H9 (cell line): ENCODE measurements around the gene TBC1D22A. TPM values are rescaled to one million over a fixed set of nuclear protein-coding genes. Genes with fewer than 3 reads are reported as not detected.

Experiments
- DNase-seq: peaks from one replicate; pipeline ENCODE4 v3.0.0-alpha.2; 2017
- H2AFZ ChIP-seq: one replicate; pipeline ENCODE4 v1.6.1; 2013; ENCODE audit warnings: mild to moderate bottlenecking, low read length, control low read depth, moderate library complexity
- H2AK5ac ChIP-seq: 2 replicates; pipeline ENCODE4 v1.6.1; 2013; ENCODE audit warnings: low read length, control low read depth, mixed read lengths; ENCODE audit not compliant: insufficient read length
- H2BK120ac ChIP-seq: one replicate; pipeline ENCODE4 v1.6.1; 2013; ENCODE audit warnings: low read depth, mild to moderate bottlenecking, low read length, control low read depth, inconsistent platforms; ENCODE audit not compliant: poor library complexity, severe bottlenecking
- H2BK12ac ChIP-seq: 2 replicates; pipeline ENCODE4 v1.6.1; 2013; ENCODE audit warnings: low read length, control low read depth, mixed read lengths, low read depth; ENCODE audit not compliant: insufficient read length
- H2BK15ac ChIP-seq: 2 replicates; pipeline ENCODE4 v1.6.1; 2013; ENCODE audit warnings: low read depth, low read length, control low read depth
- H2BK20ac ChIP-seq: one replicate; pipeline ENCODE4 v1.6.1; 2013; ENCODE audit warnings: low read depth, mild to moderate bottlenecking, low read length, control low read depth, inconsistent platforms; ENCODE audit not compliant: poor library complexity, severe bottlenecking
- H2BK5ac ChIP-seq: 2 replicates; pipeline ENCODE4 v1.6.1; 2013; ENCODE audit warnings: low read length, control low read depth, mixed read lengths; ENCODE audit not compliant: insufficient read length
- H3K14ac ChIP-seq: 2 replicates; pipeline ENCODE4 v1.6.1; 2013; ENCODE audit warnings: low read length, control low read depth; ENCODE audit not compliant: insufficient read depth
- H3K18ac ChIP-seq: 2 replicates; pipeline ENCODE4 v1.6.1; 2013; ENCODE audit warnings: low read depth, mild to moderate bottlenecking, mixed read lengths, low read length, control low read depth; ENCODE audit not compliant: insufficient read length
- H3K23ac ChIP-seq: 2 replicates; pipeline ENCODE4 v1.6.1; 2013; ENCODE audit warnings: low read length, control low read depth, mixed read lengths, low read depth; ENCODE audit not compliant: insufficient read length
- H3K23me2 ChIP-seq: 2 replicates; pipeline ENCODE4 v1.6.1; 2013; ENCODE audit warnings: low read depth, mild to moderate bottlenecking, mixed read lengths, low read length, control low read depth; ENCODE audit not compliant: insufficient read length, poor library complexity, severe bottlenecking
- H3K27ac ChIP-seq: 2 replicates; pipeline ENCODE4 v1.5.1; 2013; ENCODE audit warnings: low read length, control low read depth, mixed read lengths, low read depth; ENCODE audit not compliant: insufficient read length
- H3K27me3 ChIP-seq: 2 replicates; pipeline ENCODE4 v1.6.1; 2013; ENCODE audit warnings: low read length, control low read depth, inconsistent platforms; ENCODE audit not compliant: insufficient read depth
- H3K4ac ChIP-seq: 2 replicates; pipeline ENCODE4 v1.6.1; 2013; ENCODE audit warnings: low read depth, mild to moderate bottlenecking, control low read depth, inconsistent platforms, low read length, moderate library complexity
- H3K4me1 ChIP-seq: 2 replicates; pipeline ENCODE4 v1.6.1; 2013; ENCODE audit warnings: low read length, control low read depth, inconsistent platforms; ENCODE audit not compliant: insufficient read depth
- H3K4me2 ChIP-seq: 2 replicates; pipeline ENCODE4 v1.6.1; 2013; ENCODE audit warnings: low read length, control low read depth, mixed read lengths; ENCODE audit not compliant: insufficient read length, insufficient read depth
- H3K56ac ChIP-seq: 2 replicates; pipeline ENCODE4 v1.6.1; 2013; ENCODE audit warnings: low read depth, mild to moderate bottlenecking, mixed read lengths, low read length, control low read depth; ENCODE audit not compliant: insufficient read length
- H3K79me1 ChIP-seq: 2 replicates; pipeline ENCODE4 v1.6.1; 2013; ENCODE audit warnings: low read depth, mild to moderate bottlenecking, moderate library complexity, low read length, control low read depth, inconsistent platforms; ENCODE audit not compliant: insufficient read depth, poor library complexity, severe bottlenecking
- H3K79me2 ChIP-seq: 2 replicates; pipeline ENCODE4 v1.6.1; 2013; ENCODE audit warnings: low read length, control low read depth, inconsistent platforms; ENCODE audit not compliant: insufficient read depth
- H3K9ac ChIP-seq: 2 replicates; pipeline ENCODE4 v1.6.1; 2013; ENCODE audit warnings: low read length, control low read depth, mixed read lengths; ENCODE audit not compliant: insufficient read length; ENCODE audit errors: extremely low read depth
- H3K9me3 ChIP-seq: one replicate; pipeline ENCODE4 v1.6.1; 2013; ENCODE audit warnings: low read depth, low read length, inconsistent platforms; ENCODE audit not compliant: control insufficient read depth
- H3T11ph ChIP-seq: one replicate; pipeline ENCODE4 v1.6.1; 2013; ENCODE audit warnings: mild to moderate bottlenecking, low read length, control low read depth, inconsistent platforms
- H4K20me1 ChIP-seq: one replicate; pipeline ENCODE4 v1.6.1; 2013; ENCODE audit not compliant: control insufficient read depth, insufficient read length, insufficient read depth
- H4K5ac ChIP-seq: 2 replicates; pipeline ENCODE4 v1.6.1; 2013; ENCODE audit warnings: low read depth, mild to moderate bottlenecking, mixed read lengths, low read length, control low read depth; ENCODE audit not compliant: insufficient read length
- H4K8ac ChIP-seq: replicated peaks from 2 replicates; pipeline ENCODE4 v1.6.1; 2013; ENCODE audit warnings: low read length, control low read depth, mixed read lengths, low read depth; ENCODE audit not compliant: insufficient read length
- H4K91ac ChIP-seq: 2 replicates; pipeline ENCODE4 v1.6.1; 2013; ENCODE audit warnings: low read depth, mild to moderate bottlenecking, moderate library complexity, mixed read lengths, low read length, control low read depth; ENCODE audit not compliant: insufficient read length
- H3K27ac Mint-ChIP-seq, 3 experiments: 2 replicates in 2 of 3; 3 replicates in 1 of 3; pipeline ENCODE4 v1.8.0; 2020 to 2021; ENCODE audit warnings: mixed read lengths in 3 of 3, mild to moderate bottlenecking in 1 of 3, moderate library complexity in 1 of 3
- H3K27me3 Mint-ChIP-seq: 2 replicates; pipeline ENCODE4 v1.8.0; 2021; ENCODE audit warnings: low read depth, mild to moderate bottlenecking, moderate library complexity, mixed read lengths
- H3K36me3 Mint-ChIP-seq, 3 experiments: 2 replicates in 2 of 3; 3 replicates in 1 of 3; pipeline ENCODE4 v1.8.0; 2020 to 2021; ENCODE audit warnings: low read depth in 3 of 3, mixed read lengths in 3 of 3; ENCODE audit not compliant: insufficient read depth in 1 of 3
- H3K4me1 Mint-ChIP-seq, 2 experiments: 2 replicates each; pipeline ENCODE4 v1.8.0; 2020; ENCODE audit warnings: mixed read lengths in 2 of 2
- H3K4me3 Mint-ChIP-seq, 2 experiments: 2 replicates in 1 of 2; 3 replicates in 1 of 2; pipeline ENCODE4 v1.8.0; 2020 to 2021; ENCODE audit warnings: mild to moderate bottlenecking in 2 of 2, mixed read lengths in 2 of 2, moderate library complexity in 1 of 2
- H3K9me3 Mint-ChIP-seq, 2 experiments: 2 replicates in 1 of 2; 3 replicates in 1 of 2; pipeline ENCODE4 v1.8.0; 2020; ENCODE audit warnings: mild to moderate bottlenecking in 2 of 2, mixed read lengths in 2 of 2, moderate library complexity in 1 of 2
- WGBS: extraction: QIAGEN DNeasy Blood & Tissue Kit; methylation state at CpG from one replicate; pipeline ENCODE4 v1.1.7; 2013; ENCODE audit warnings: missing lambda C conversion rate, low lambda C conversion rate, mixed read lengths; ENCODE audit not compliant: insufficient read length; ENCODE audit errors: extremely low coverage; 5-methylcytosine and 5-hydroxymethylcytosine counted together
- total RNA-seq: library from RNA; stranded (reverse); gene quantifications from 2 replicates; pipeline ENCODE4 v1.2.1, GENCODE V29; 2021
- TF ChIP-seq, protein P1 (sequence below): fragments of 200-600 bp; sonication (generic); conservative IDR thresholded peaks from 3 replicates; pipeline ENCODE4 v1.8.0; 2021; ENCODE audit warnings: antibody characterized with exemption, mild to moderate bottlenecking

TBC1D22A gene
- total RNA-seq, 1 experiment from 2014 or later, result 20.8 TPM

DNA sequence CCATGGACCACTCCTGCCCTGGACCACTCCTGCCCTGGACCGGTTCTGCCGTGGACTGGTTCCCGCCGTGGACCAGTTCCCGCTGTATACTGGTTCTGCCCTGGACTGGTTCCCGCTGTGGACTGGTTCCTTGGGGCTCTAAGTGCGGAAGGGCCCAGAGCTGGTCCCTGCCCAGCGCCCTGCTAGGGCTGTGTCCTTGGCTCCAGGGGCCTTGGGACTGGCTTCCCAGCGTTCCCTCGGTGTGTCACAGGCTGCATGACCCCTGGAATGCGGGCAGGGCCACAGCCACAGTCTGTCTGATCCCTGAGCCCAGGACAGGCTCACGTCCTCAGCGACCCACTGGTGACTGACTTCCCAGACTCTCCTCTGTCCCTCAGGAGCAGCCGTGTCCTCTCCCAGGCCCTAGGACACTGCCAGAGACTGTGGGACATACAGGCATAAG lies 412.2 kb downstream of the TBC1D22A start:
- no peak overlapping the region for H4K5ac ChIP-seq
- no peak overlapping the region for H2BK12ac ChIP-seq
- no peak overlapping the region for H3K14ac ChIP-seq
- no peak overlapping the region for H2BK15ac ChIP-seq
- peaks cover 2% of the 10 kb centered on the region for H4K20me1 ChIP-seq
- Mint-ChIP-seq H3K27ac (no peak overlapping the region), H3K36me3 (peaks cover 2 to 16% (median 12%) of the 10 kb centered on the region in 3 experiments; a peak in 5 of 7 replicates), H3K4me3 (no peak overlapping the region), H3K4me1 (no peaks in the 10 kb centered on the region), H3K9me3 (peaks cover 5 to 28% of the 10 kb centered on the region in 2 experiments; a peak in 3 of 5 replicates), H3K27me3 (peaks cover 3% of the 10 kb centered on the region; the same call in 1 of the 2 replicates)
- H3K27me3 ChIP-seq, result no peaks in the 10 kb centered on the region
- no peak overlapping the region for H3T11ph ChIP-seq
- no peak overlapping the region for H4K8ac ChIP-seq
- H4K91ac ChIP-seq, result no peak overlapping the region
- no peak overlapping the region for H2BK5ac ChIP-seq
- no peak overlapping the region for H3K9ac ChIP-seq
- no peak overlapping the region for H2AFZ ChIP-seq
- TF ChIP-seq, protein P1, sequence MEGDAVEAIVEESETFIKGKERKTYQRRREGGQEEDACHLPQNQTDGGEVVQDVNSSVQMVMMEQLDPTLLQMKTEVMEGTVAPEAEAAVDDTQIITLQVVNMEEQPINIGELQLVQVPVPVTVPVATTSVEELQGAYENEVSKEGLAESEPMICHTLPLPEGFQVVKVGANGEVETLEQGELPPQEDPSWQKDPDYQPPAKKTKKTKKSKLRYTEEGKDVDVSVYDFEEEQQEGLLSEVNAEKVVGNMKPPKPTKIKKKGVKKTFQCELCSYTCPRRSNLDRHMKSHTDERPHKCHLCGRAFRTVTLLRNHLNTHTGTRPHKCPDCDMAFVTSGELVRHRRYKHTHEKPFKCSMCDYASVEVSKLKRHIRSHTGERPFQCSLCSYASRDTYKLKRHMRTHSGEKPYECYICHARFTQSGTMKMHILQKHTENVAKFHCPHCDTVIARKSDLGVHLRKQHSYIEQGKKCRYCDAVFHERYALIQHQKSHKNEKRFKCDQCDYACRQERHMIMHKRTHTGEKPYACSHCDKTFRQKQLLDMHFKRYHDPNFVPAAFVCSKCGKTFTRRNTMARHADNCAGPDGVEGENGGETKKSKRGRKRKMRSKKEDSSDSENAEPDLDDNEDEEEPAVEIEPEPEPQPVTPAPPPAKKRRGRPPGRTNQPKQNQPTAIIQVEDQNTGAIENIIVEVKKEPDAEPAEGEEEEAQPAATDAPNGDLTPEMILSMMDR, result no peak
- WGBS, result no CpG with 5 or more reads among the region's 14 CpGs
- H3K79me1 ChIP-seq, result no peaks in the 10 kb centered on the region
- no peaks in the 10 kb centered on the region for H3K9me3 ChIP-seq
- H3K4me2 ChIP-seq, result no peak overlapping the region
- H3K56ac ChIP-seq, result no peak overlapping the region
- DNase-seq, result peak; percentile 14
- H3K23ac ChIP-seq, result no peak overlapping the region
- H3K4me1 ChIP-seq, result no peaks in the 10 kb centered on the region
- no peak overlapping the region for H3K27ac ChIP-seq
- H2AK5ac ChIP-seq, result no peak overlapping the region
- no peak overlapping the region for H3K4ac ChIP-seq
- H3K79me2 ChIP-seq, result no peaks in the 10 kb centered on the region
- H2BK20ac ChIP-seq, result no peak overlapping the region
- H3K18ac ChIP-seq, result no peak overlapping the region
- no peak overlapping the region for H2BK120ac ChIP-seq
- H3K23me2 ChIP-seq, result no peaks in the 10 kb centered on the region
